GM19463 (cell line): ENCODE data around the gene ZNF74.
"Not testable (repeated sequence)": the region's sequence is repeated elsewhere in the genome, so short reads cannot be mapped to it uniquely, and the experiment has no call there.

Experiments used
- ATAC-seq: cut with Tn5 transposase; IDR thresholded peaks from one replicate; pipeline ENCODE4 v1.9.1; 2021; ENCODE audit warnings: mild to moderate bottlenecking, moderate library complexity; ENCODE audit not compliant: unreplicated experiment

Gene ZNF74

DNA sequence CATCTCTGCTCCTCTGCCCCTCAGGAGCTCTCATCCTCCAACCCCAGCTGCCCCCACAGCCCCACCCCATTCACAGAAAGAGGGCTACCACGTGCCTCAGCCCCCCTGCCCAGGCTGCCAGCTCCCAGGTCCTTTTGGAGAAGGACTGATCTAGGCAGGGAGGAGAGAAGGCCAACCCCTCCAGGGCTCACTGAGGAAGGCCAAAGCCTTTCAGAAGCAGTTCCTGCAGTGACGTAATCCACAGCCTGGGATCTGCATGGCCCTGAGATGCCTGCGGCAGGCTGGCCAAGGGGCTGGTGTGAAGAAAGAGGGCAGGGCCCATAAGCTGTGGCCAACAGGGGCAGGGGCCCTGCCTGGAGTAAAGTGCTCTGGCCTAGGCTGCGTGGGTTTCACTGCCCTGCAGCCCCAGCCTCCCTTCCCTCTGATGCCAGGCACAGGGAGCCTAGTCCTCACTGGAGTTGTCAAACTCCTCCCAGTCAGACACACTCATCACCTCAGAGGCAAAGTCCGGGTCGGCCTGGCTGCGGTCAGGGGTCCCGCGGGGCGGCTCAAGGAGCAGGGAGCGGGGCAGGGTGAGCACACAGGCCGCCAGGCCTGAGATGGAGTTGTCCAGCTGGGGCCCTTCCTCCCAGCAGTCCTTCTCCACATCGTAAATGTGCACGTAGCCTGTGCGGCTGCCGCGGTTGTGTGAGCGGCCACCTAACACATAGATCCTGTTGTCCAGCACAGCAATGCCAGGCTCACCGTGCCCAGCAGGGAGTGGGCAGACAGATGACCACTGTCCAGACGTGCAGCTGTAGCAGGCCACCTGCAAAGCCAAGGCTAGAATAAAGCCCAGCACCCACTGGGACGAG, 47.9 kb downstream of the ZNF74 start:
- no peak for ATAC-seq

DNA sequence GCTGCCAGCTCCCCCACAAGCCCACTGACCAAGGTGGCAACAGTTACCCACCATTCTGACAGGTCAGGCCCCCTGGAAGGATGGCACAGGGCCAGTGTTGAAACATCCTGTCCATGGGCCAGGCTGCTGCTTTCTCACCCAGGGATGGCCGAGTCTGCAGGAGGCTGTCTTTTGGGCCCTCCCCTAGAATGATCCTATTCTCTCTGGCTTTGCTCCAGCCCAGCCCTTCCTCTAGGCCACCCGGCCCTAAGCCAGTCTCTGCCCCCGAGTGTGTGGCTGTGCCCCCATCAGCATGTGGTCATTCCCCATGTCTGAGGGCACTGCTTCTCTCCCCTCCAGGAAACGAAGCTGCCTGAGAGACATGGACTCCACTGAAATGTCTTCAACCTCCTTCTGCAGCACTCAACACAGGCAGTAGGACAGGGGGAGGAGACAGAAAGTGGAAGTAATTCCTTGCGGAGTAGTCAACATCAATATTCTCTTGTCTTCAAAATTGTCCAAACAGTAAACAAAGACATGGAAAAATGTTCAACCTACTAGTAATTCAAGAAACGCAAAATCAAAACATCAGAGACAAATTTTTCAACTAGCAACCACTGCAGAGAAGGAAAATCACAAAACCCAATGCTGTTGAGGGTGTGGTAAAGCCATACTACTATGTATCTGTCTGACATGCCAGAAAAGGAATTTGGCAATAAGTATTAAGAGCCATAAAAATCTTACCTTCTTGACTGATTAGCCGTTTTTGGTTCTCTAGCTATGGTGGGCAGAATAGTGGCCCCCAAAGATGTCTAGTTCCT, 48.7 kb downstream of the ZNF74 start:
- no peak for ATAC-seq

DNA sequence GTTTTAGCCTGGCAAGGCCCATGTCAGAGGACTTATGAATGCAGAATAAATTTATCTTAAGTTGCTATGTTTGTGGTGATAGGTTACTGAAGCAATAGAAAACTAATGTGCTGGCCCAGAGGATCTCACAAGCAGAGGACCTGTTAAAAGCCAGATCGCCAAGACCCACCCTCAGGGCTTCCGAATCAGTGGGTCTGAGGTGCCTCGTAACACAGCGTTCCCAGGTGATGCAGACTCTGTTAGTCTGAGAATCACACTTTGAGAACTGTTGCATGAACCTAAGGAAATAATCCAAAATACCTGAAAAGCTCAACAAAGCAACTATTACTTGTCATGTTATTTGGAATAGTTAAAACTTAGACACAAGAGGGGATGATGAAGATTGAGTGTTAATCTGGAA, 50.4 kb downstream of the ZNF74 start:
- no peak for ATAC-seq

- ATAC-seq, result no peak
These were observed 52.5 kb downstream of the ZNF74 start for GRCh38 chr22:20446383-20446970.

DNA sequence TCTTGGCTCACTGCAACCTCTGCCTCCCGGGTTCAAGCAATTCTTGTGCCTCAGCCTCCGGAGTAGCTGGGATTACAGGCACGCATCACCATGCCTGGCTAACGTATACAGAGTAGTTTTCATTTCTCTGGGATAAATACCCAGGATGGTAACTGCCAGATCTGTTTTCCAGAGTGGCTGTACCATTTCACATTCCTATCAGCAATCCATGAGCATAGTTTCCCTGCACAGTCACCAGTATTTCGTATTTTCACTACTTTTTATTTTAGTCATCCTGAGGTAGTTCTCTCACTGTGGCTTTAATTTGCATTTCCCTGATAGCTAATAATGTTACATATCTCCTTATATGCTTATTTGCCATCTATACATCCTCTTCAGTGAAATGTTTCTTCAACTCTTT, 54.7 kb downstream of the ZNF74 start:
- ATAC-seq, result no peak

GRCh38 chr22:20449819-20450550, 56.0 kb downstream of the ZNF74 start:
- no peak for ATAC-seq

- no peak for ATAC-seq
These were observed 56.6 kb downstream of the ZNF74 start for GRCh38 chr22:20450551-20450906.

DNA sequence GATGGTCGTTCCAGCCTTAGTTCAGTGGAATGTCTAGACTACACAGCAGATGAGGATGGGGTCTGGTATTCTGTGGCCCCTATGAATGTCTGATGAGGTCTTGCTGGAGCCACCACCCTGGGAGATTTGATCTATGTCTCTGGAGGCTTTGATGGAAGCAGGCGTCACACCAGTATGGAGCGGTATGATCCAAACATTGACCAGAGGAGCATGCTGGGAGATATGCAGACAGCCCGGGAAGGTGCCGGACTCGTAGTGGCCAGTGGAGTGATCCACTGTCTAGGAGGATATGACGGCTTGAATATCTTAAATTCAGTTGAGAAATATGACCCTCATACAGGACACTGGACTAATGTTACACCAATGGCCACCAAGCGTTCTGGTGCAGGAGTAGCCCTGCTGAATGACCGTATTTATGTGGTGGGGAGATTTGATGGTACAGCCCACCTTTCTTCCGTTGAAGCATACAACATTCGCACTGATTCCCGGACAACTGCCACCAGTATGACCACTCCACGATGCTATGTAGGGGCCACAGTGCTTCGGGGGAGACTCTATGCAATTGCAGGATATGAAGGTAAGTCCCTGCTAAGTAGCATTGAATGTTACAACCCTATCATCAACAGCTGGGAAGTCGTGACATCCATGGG, 57.3 kb downstream of the ZNF74 start:
- not testable (repeated sequence) for ATAC-seq

GRCh38 chr22:20451920-20452319, 58.0 kb downstream of the ZNF74 start:
- no peak for ATAC-seq

GRCh38 chr22:20453222-20453621, 59.3 kb downstream of the ZNF74 start:
- no peak for ATAC-seq

- ATAC-seq, result no peak
These were observed 61.7 kb downstream of the ZNF74 start for GRCh38 chr22:20455709-20456063.

DNA sequence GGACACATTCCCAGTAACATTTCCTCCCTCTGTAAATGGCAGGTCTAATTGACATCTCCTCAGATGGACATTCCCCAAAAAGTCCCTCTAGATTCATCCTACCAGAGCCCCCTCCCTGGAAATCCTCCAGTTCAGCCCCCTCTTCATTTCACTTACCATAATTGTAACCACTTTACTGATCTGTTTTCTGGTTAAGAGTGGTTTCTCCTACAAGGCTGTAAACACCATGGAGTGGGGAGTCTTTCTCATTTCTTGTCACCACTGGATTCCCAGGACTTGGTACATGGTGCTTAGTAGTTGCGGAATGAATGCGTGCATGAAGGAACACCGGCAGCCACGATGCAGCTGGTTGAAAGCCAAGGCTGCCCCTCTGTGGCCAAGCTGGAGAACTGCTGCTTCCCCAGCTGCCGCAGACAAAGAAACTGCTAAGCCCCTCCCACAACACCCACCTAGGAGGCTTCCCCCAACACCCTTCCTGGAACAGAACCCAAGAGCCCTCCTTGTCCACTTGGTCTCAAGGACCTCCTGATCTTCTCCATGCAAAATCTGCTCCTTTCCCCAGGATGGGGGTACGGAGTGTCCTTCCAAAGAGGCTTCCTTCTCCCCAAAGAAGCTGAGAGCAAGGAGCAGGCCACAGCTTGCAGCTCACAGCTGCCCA, 62.2 kb downstream of the ZNF74 start:
- no peak for ATAC-seq

DNA sequence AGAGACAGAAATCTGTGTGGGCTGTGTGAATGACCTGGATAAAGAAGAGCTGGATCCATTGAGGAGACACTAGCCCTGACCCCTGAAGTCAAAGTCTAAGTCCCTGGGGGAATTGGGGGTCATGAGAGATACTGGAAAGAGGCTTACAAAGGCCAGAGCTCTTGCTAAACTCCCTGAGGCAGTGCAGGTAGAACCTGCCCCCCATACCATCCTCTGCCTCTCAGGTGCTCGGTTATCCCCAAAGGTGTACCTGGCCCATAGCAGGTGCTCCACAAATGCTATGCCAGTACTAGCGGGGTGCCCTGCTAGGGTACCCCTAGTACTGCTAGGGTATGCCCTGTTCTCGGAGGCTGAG, 62.7 kb downstream of the ZNF74 start:
- no peak for ATAC-seq

DNA sequence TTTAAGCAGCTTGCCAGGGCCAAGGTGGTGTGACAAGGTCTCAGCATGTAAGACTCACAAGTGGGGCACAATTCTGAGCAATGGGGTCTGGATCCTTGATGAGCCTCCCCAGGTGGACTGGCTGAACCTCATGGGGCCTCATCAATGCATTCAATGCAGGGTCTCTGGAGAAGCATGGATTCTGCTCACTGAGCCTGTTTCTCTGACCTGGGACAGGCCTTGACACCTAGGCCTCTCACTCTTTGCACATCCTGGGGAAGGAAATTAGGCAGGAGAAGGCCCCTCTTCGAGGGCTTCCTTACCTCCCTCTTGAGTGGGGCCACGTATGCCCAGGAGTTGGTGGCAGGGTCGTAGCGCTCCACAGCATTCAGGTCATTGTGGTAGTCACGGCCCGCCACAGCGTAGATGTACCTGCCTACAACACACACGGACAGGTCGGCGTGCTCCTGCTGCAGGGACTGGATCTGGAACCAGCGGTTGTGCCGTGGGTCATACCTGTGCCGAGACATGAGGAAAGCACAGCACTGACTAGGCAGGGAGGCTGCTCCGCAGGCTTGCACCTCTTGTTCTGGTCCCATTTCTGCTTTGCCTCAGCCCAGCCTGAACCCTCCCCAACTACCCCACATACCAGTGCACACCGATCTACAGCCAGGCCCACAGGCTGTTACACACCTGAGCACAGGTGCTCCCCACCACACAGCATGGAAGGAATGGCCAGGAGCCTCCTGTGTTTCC, 63.7 kb downstream of the ZNF74 start:
- no peak for ATAC-seq
